GM23248 (cell line): ENCODE measurements around the gene VIPR2. TPM values are rescaled to one million over a fixed set of nuclear protein-coding genes. Genes with fewer than 3 reads are reported as not detected.
A peak's percentile ranks its signal among the peaks of the same experiment; 100 is the strongest.

Source experiments
- DNase-seq: peaks from one replicate; pipeline ENCODE4 v3.0.0-alpha.2; 2015
- H2AFZ ChIP-seq: fragments of 200-600 bp; sonication (generic); 2 replicates; pipeline ENCODE4 v1.6.1; 2016; ENCODE audit warnings: antibody characterized with exemption
- H3F3A ChIP-seq: fragments of 200-600 bp; sonication (generic); 2 replicates; pipeline ENCODE4 v1.6.1; 2016; ENCODE audit warnings: mild to moderate bottlenecking, antibody characterized with exemption, mixed run types; ENCODE audit not compliant: insufficient read depth
- H3K27ac ChIP-seq: fragments of 200-600 bp; sonication (generic); 2 replicates; pipeline ENCODE4 v1.5.1; 2016; ENCODE audit warnings: mild to moderate bottlenecking
- H3K27me3 ChIP-seq: fragments of 200-600 bp; sonication (generic); replicated peaks from 2 replicates; pipeline ENCODE4 v1.6.1; 2016; ENCODE audit warnings: mild to moderate bottlenecking; ENCODE audit not compliant: insufficient read depth
- H3K36me3 ChIP-seq: fragments of 200-600 bp; sonication (generic); 2 replicates; pipeline ENCODE4 v1.6.1; 2016; ENCODE audit warnings: low read depth, mild to moderate bottlenecking
- H3K4me1 ChIP-seq: fragments of 200-600 bp; sonication (generic); 2 replicates; pipeline ENCODE4 v1.6.1; 2016; ENCODE audit warnings: mild to moderate bottlenecking; ENCODE audit not compliant: insufficient read depth
- H3K4me2 ChIP-seq: fragments of 200-600 bp; sonication (generic); one replicate; pipeline ENCODE4 v1.6.1; 2016; ENCODE audit warnings: mild to moderate bottlenecking; ENCODE audit not compliant: unreplicated experiment
- H3K4me3 ChIP-seq: fragments of 200-600 bp; sonication (generic); 2 replicates; pipeline ENCODE4 v1.5.1; 2016; ENCODE audit warnings: mild to moderate bottlenecking
- H3K79me2 ChIP-seq: fragments of 200-600 bp; sonication (generic); 2 replicates; pipeline ENCODE4 v1.6.1; 2016; ENCODE audit warnings: mild to moderate bottlenecking; ENCODE audit not compliant: insufficient read depth
- H3K9ac ChIP-seq: fragments of 200-600 bp; sonication (generic); 2 replicates; pipeline ENCODE4 v1.6.1; 2016; ENCODE audit warnings: mild to moderate bottlenecking
- H3K9me2 ChIP-seq: fragments of 200-600 bp; sonication (generic); 2 replicates; pipeline ENCODE4 v1.6.1; 2016; ENCODE audit warnings: mixed run types, mild to moderate bottlenecking, moderate library complexity; ENCODE audit not compliant: insufficient read depth
- H3K9me3 ChIP-seq: fragments of 200-600 bp; sonication (generic); one replicate; pipeline ENCODE4 v1.6.1; 2017; ENCODE audit warnings: low read depth
- H4K20me1 ChIP-seq: fragments of 200-600 bp; sonication (generic); 2 replicates; pipeline ENCODE4 v1.6.0; 2016; ENCODE audit not compliant: insufficient read depth
- EZH2 ChIP-seq: fragments of 200-600 bp; sonication (generic); IDR thresholded peaks from 2 replicates; pipeline ENCODE4 v1.6.1; 2018; ENCODE audit warnings: antibody characterized with exemption, mild to moderate bottlenecking; ENCODE audit not compliant: insufficient read depth, poor library complexity, severe bottlenecking
- EZH2phosphoT487 ChIP-seq: fragments of 200-600 bp; sonication (generic); IDR thresholded peaks from 2 replicates; pipeline ENCODE4 v1.6.1; 2018; ENCODE audit warnings: antibody characterized with exemption, moderate library complexity, mild to moderate bottlenecking, low read depth; ENCODE audit not compliant: insufficient read depth
- WGBS, 2 experiments: methylation state at CpG; one replicate each; pipeline ENCODE4 v1.1.6; 2015 to 2017; ENCODE audit warnings: low lambda C conversion rate in 2 of 2, low coverage in 1 of 2; ENCODE audit errors: missing lambda C conversion rate in 2 of 2; 5-methylcytosine and 5-hydroxymethylcytosine counted together
- in situ Hi-C: fragments of 300-500 bp; cut with MboI; formaldehyde crosslinking; loops from 2 replicates; pipeline ENCODE4 v1.15.0; 2020
- polyA plus RNA-seq: library from polyadenylated mRNA; unstranded; fragments of >200 nt; fragmentation: Nextera tagmentation; extraction: Ambion mirVana; gene quantifications from 2 replicates; pipeline ENCODE4 v1.2.1, GENCODE V29; 2016
- total RNA-seq: library from RNA; depleted of rRNA; stranded (reverse); fragments of >200 nt; shearing (Covaris generic); gene quantifications from 2 replicates; pipeline ENCODE4 v1.2.3, GENCODE V29; 2014

The VIPR2 gene
- total and polyA plus RNA-seq, 2 experiments from 2014 or later, result not detected

GRCh38 chr7:159015454-159016410 is 128.9 kb downstream of the VIPR2 start:
- H3K27me3 ChIP-seq, result no peaks in the 10 kb centered on the region
- H2AFZ ChIP-seq, result no peak overlapping the region
- peaks cover 3% of the 10 kb centered on the region; the same call in 1 of the 2 replicates for H3K4me1 ChIP-seq
- no peaks in the 10 kb centered on the region for H3K9me2 ChIP-seq
- in situ Hi-C loops, result no loop called here
- peak; percentile 43 for DNase-seq
- H3K4me2 ChIP-seq, result no peak overlapping the region
- WGBS, 2 experiments, result 18 to 20% methylated on average over 24 of the region's 24 CpGs
- H3K9ac ChIP-seq, result no peak overlapping the region
- no peak for TF ChIP-seq EZH2phosphoT487
- TF ChIP-seq EZH2, result no peak
- no peak overlapping the region for H3K27ac ChIP-seq
- H3K36me3 ChIP-seq, result no peaks in the 10 kb centered on the region
- no peak overlapping the region for H3K4me3 ChIP-seq
- no peaks in the 10 kb centered on the region for H3K9me3 ChIP-seq
- H3K79me2 ChIP-seq, result no peaks in the 10 kb centered on the region
- H3F3A ChIP-seq, result no peaks in the 10 kb centered on the region
- H4K20me1 ChIP-seq, result no peaks in the 10 kb centered on the region

- H3F3A ChIP-seq, result no peaks in the 10 kb centered on the region
- H3K9ac ChIP-seq, result no peak overlapping the region
- H3K9me2 ChIP-seq, result no peaks in the 10 kb centered on the region
- no peak overlapping the region for H3K27ac ChIP-seq
- H2AFZ ChIP-seq, result no peak overlapping the region
- no peak overlapping the region for H3K4me3 ChIP-seq
- no peaks in the 10 kb centered on the region for H3K79me2 ChIP-seq
- peaks cover 3% of the 10 kb centered on the region; the same call in 1 of the 2 replicates for H3K4me1 ChIP-seq
- no peaks in the 10 kb centered on the region for H3K9me3 ChIP-seq
- DNase-seq, result no peak
- TF ChIP-seq EZH2 (no peak), EZH2phosphoT487 (no peak)
- WGBS, 2 experiments, result 57 to 63% methylated on average over 6 of the region's 6 CpGs
- H4K20me1 ChIP-seq, result no peaks in the 10 kb centered on the region
- H3K27me3 ChIP-seq, result no peaks in the 10 kb centered on the region
- in situ Hi-C loops, result no loop called here
- no peak overlapping the region for H3K4me2 ChIP-seq
- H3K36me3 ChIP-seq, result no peaks in the 10 kb centered on the region
Measured at GRCh38 chr7:159015081-159015453, 129.6 kb downstream of the VIPR2 start.

GRCh38 chr7:159014297-159015062 is 130.2 kb downstream of the VIPR2 start:
- H4K20me1 ChIP-seq, result no peaks in the 10 kb centered on the region
- no peak overlapping the region for H2AFZ ChIP-seq
- H3K4me2 ChIP-seq, result no peak overlapping the region
- in situ Hi-C loops, result no loop called here
- TF ChIP-seq EZH2phosphoT487, result no peak
- no peak for TF ChIP-seq EZH2
- no peaks in the 10 kb centered on the region for H3F3A ChIP-seq
- H3K9me3 ChIP-seq, result no peaks in the 10 kb centered on the region
- no peaks in the 10 kb centered on the region for H3K79me2 ChIP-seq
- H3K9ac ChIP-seq, result no peak overlapping the region
- H3K36me3 ChIP-seq, result no peaks in the 10 kb centered on the region
- H3K4me1 ChIP-seq, result peaks cover 3% of the 10 kb centered on the region; the same call in 1 of the 2 replicates
- H3K27ac ChIP-seq, result no peak overlapping the region
- no peak overlapping the region for H3K4me3 ChIP-seq
- H3K9me2 ChIP-seq, result no peaks in the 10 kb centered on the region
- WGBS, 2 experiments, result 66 to 68% methylated on average over 20 of the region's 20 CpGs
- DNase-seq, result no peak
- no peaks in the 10 kb centered on the region for H3K27me3 ChIP-seq

GRCh38 chr7:159013825-159014289 is 130.8 kb downstream of the VIPR2 start:
- Histone ChIP-seq H3K27me3 (no peaks in the 10 kb centered on the region), H3F3A (no peaks in the 10 kb centered on the region), H3K9me2 (no peaks in the 10 kb centered on the region), H3K9ac (no peak overlapping the region), H3K27ac (no peak overlapping the region), H3K79me2 (no peaks in the 10 kb centered on the region), H3K9me3 (no peaks in the 10 kb centered on the region), H3K36me3 (no peaks in the 10 kb centered on the region), H3K4me3 (no peak overlapping the region), H3K4me1 (peaks cover 3% of the 10 kb centered on the region; the same call in 1 of the 2 replicates), H2AFZ (no peak overlapping the region), H4K20me1 (no peaks in the 10 kb centered on the region), H3K4me2 (no peak overlapping the region)
- no peak for DNase-seq
- no peak for TF ChIP-seq EZH2phosphoT487
- TF ChIP-seq EZH2, result no peak
- in situ Hi-C loops, result no loop called here
- WGBS, 2 experiments, result 63 to 67% methylated on average over 8 to 9 of the region's 9 CpGs
